Cortex of kidney (tissue), 1 donor: ENCODE results near the gene ATP10B.

Source experiments
- DNase-seq: peaks from one replicate; lab custom pipeline; 2025; lab: John Stamatoyannopoulos, UW

ATP10B gene

DNA sequence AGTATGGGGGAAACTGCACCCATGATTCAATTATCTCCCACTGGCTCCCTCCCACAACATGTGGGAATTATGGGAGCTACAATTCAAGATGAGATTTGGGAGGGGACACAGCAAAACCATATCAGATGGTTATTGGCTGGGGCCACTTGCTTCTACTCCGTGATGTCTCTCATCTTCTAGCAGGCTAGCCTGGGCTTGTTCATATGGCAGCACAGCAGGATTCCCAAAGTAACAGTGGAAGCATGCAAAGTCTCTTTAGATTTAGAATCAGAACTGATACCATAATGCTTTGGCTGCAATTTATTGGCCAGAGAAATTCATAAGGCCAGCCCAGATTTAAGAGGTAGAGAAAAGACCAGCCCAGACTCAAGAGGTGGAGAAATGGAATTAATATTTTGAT is 304.1 kb downstream of the ATP10B start:
- DNase-seq = no peak

DNA sequence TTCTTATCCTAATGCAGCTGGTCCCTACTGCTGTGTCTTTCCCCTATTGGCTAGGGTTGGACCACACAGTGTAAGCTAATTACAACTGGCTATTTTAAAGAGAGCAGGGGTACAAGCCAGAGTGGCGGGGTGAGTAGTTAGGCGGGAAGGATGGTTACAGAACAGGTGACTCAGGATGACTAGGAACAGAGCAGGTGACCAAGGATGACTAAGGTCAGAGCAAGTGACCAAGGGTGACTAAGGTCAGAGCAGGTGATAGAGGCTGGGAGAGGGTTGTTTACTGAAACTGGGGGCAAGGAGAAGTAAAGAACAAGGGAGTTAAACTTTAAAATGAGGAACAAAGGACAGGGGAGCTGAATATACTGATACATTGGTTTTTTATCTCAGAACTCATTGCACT is 304.9 kb downstream of the ATP10B start:
- DNase-seq = no peak

DNA sequence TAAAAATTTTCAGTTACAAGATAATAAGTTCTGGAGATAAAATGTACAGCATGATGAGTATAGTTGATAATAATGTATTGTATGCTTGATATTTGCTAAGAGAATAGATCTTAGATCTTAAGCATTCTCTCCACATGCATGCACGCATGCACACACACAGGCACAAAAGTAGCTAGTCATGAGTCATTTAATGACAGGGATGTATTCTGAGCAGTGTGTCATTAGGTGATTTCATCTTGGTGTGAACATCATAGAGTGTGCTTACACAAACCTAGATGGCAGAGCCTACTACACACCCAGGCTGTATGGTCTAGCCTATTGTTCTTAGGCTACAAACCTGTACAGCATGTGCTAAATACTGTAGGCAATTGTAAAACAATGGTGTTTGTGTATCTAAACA is 306.2 kb downstream of the ATP10B start:
- DNase-seq = no peak

DNA sequence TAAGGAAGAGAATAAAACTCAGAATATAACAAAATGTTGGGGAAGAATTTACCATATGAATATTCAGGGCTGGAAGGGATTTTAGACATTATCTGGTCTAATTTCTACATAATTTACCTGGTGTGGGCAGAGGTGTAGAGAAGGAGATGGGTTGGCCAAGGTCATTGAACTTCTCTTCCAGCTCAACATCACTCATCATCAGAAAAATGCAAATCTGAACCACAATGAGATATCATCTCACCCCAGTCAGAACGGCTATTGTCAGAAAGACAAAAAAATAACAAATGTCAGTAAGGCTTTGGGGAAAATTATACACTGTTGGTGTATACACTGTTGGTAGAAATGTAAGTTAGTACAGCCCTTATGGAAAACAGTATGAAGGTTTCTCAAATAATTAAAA is 308.6 kb downstream of the ATP10B start:
- DNase-seq = no peak

DNA sequence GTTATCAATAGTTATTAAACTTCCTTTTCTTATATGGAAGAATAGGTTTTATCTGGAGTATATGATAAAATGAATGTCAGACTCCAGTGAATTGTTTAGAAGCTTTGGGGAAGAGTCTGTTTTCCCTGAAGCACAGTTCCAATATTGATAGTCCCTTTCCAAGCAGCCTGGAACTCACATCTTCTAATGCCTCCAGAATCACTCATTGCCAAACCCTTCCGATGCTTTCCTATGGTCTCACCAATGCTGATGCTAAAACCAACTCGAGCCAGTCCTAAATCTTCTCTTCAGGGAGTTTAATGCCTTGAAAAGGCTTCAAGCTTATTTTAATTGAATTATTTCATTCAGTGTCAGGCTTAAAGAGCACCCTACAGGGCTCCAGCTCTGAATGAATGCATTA is 309.2 kb downstream of the ATP10B start:
- DNase-seq = no peak

DNA sequence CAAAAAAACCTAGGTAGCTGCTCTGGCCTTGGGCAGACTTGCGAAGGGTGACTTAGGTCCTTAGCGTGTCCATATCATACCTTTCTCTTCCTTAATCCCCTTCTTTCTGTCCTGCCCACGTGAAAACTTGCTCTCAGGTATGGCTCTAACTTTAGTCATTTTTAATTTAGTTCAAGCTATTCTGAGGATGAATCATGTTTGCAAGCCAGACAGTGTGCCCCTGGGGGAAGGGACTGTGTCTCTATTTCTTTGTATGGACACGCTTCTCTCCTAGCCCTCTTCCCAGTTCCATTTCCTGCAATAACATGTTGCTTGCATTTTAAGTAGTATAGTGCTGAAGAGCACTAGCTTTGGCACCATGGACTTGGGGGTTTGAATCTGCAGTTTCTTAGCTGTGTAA is 309.7 kb downstream of the ATP10B start:
- DNase-seq = no peak

DNA sequence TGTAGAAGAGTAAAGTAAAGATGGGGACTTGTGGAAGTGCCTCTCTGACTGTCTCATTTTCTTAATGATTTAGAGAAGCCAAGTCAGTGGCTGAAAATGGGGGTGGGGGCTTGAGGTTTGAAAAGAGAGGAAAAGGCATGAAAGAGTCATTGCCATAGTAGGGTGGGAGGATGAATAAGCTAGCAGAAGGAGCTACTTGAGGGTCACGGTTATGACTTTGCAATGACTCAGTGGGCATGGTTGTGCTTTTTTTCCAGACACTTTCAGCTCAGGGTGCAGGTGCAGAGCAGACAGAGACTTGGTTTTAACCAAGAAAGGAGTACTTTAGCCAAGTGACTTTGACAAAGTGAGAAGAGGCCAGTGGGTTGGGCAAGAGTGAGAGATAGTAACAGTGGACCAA is 312.6 kb downstream of the ATP10B start:
- no peak for DNase-seq

DNA sequence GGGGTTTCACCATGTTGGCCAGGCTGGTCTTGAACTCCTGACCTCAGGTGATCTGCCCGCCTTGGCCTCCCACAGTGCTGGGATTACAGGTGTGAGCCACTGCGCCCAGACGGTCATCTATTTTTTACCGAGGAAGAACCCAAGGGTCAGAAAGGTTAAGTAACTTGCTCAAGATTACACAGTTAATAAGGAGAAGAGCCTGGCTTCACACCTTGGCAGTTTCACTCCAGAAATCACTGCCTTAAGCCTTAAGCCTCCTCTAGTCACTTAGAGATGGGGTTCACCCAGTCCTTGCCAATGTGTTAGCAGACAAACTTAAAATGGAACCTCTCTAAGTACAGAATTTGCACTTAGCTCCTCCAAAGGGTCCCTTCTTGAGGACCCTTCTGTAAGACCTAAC is 314.1 kb downstream of the ATP10B start:
- no peak for DNase-seq

DNA sequence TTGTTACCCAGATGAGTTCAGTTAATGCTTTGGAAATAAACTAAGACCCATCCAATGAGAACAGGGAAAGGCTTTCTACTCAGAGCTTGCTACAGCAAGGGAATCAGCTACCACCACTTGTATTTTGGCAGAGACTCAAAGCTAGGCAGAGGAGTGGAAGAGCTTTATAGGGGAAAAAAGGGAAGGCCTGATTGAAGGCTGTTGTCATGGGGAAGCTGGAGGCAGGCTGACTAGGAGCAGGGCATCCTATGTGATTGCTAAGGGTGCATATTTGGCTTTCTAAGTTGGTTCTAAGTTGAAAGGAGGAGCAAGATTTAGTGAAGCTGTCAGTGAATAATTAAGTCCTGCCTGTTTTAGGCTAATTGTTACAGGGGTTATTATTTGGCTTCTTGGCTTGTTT is 314.9 kb downstream of the ATP10B start:
- no peak for DNase-seq

DNA sequence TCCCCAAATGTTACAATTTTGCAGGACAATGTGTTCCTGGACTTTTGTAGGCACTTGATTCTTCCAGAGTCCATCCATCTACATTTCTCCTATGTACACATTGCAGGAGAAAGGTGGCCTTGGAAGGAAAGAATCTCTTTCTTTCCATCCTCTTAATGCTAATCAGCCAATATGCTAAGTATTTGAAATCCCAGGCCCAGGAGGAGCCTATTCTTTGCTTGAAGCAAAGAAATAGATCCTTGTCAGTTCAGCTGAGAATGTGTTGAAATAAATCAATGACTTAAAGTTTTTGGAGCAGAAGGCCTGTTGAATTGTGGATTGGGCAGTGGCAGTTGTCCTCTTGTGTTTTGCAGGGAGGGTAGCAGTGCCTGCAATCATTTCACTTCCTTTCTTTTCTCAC is 317.1 kb downstream of the ATP10B start:
- DNase-seq = no peak

DNA sequence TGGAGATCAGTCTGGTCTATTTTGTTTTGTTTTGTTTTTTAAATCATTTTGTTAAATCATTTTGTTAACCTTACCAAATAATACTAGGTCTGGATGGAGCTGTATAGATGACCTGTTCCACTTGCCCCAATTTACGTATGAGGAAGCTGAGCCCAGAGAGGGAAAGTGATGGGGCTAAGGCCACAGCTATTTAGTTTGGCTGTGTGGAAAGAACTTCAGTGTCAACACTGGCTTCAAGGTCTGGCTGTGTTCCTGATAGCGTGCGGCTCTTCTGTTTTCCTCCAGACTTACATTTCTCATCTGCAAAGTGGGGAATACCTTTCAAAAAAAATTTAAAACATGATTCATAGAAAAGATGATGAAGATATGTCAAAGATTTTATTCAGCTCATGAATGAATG is 317.9 kb downstream of the ATP10B start:
- no peak for DNase-seq

DNA sequence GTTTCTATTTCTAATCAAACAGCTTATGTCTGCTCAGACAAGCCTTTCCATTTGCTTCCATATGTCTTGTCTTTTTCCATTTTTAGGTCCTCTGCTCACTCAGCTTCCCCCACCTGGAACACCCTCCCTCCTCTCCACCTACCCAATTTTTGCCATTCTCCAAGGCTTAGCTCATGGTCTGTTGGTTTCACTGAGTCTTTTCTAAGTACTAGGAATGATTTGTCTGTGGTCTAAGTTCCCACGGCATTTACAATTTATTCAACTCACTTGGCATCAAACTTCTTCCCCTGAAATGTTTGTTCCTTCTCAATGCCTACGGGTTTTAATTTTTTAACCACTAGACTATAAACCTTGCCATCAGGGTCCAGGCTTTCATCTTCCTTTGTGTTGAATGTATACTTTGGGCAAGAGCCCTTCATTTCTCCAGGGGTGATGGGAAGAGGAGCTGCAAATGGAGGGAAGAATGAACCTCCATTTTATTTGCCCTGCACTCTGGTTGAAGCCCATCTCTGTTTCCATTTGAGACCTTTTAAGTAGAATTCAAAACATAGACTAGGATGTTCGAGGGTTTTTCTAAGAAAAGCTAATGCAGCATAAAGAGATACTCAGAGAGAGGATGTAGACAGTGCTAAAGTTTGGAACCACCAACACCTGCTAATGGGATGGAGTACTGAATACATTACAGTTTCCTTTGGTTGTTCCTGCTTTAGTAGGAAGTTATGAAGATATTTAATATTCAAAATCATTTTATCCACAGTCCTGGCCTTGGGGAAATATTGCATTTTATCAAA is 326.3 kb downstream of the ATP10B start:
- DNase-seq = no peak

DNA sequence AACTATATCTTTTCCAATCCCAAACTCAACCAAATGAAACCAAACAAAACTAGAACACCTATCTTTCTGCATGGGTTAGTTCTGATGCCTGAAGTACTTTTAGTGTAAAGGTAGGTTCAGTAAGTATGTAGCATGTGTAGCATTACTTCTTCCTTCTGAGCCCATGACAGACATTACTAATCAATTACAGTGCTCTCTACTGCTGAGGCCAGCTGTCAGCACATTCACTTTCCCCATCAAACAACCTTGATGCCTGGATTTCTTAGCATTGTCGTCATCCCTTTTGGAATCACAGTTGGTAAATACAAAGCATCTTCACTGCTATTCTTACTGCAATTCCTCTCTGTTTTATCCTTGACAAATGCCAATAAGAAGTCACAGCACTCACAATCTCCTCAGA is 327.2 kb downstream of the ATP10B start:
- DNase-seq = no peak

DNA sequence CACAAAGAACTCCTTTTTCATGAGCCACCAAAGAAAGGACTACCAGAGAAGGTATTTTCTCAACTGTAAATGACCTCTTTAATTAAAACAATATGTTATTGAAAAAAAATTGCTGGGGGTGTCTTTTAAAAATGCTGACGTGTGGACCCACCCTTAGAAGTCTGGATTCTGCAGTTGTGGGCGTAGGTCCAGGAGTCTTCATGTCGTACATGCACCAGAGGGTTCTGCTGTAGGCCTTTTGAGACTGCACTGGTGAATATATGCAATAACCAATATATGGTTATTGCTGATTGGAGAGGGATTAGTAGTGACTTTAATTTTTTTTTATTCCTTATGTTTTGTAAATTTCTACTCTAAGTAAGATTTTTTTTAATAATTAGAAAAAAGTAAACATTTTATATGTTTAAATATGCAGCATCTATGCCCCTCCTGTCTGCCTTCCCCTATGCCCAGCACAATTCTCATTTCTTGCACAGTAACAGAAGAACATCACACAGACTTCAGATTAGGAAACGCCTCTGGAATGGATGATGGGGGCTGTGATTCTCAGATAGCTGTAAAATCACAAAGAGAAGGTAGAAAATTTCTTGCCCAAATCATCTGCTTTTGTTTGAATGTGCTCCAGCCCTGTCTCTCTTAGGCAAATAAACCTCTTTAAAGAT is 328.4 kb downstream of the ATP10B start:
- no peak for DNase-seq

DNA sequence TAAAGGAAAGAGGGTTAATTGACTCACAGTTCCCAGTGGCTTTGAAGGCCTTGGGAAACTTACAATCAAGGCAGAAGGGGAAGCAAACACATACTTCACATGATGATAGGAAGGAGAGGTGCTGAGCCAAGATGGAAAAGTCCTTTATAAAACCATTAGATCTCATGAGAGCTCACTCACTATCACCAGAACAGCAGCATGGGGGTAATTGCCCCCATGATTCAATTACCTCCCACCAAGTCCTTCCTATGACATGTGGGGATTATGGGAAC is 330.7 kb downstream of the ATP10B start:
- DNase-seq = no peak

DNA sequence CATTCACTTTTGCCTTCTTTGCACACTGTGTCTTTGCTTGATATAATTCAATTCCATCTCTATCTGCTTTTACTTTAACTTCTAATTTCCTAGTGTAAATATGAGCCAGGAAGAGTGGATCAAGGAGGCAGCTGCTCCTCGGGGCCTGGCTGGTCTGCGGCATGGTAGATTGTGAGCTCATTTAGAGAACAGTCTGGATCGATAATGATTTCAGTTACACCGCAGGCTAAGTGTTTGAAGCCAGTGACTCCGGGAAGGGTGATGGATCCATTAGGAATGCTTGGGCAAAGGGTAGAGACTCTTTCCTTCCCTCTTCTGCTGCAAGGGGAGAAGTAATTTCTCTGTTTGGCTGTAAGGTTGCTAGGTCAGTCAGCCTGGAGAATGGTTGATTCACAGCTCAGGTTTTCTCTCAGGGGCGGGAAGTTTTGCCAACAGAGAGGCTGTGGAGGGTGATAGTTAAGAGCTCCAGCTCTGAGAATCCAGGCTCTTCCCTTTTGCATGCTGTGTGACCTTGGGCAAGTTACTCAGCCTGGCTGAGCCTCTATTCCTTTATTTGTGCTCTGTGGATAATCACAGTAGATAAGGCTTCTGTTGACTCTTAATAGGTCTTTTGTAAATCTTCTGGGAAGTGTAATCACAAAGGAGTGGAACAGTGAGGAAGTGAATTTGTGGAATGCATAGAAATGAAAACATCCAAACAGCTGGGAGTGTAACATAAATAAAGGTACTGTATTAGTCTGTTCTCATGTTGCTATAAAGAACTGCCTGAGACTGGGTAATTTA is 331.2 kb downstream of the ATP10B start:
- no peak for DNase-seq

DNA sequence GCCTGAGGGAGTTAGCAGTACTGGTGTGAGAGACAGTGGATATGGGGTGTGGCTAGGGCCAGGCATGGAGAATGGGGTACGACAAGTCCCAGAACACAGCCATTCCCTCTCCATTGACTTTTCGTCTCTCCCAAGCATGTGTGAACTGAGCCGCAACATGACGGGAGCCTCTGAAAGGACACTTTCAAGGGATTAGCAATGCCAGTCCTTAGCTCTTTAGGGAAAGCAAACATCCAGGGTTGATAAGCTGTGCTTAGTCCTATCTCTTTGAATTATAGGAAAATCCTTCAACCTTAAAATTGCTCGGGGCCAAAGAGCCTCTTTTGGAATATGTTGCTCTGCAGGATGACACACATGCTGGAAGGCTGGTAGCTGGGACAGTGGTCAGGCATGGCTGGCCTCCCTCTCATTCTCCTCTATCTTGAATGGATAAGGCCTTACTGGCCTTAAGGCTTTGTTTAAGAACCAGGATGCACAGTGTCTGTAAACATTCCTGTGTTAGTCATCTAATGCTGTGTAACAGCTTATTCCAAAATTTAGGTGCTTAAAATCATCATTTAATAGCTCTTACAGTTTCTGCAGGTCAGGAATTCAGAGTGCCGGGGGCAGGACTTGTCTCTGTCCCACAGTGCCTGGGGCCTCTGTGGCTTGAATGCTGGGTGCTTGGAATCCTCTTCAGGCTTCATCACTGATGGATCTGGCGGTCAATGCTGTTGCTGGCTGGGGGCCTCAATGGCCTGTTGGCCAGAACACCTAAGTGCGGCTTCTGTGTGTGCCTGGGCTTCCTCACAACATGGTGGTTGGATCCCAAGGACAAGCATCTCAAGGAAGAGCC is 335.1 kb downstream of the ATP10B start:
- no peak for DNase-seq

DNA sequence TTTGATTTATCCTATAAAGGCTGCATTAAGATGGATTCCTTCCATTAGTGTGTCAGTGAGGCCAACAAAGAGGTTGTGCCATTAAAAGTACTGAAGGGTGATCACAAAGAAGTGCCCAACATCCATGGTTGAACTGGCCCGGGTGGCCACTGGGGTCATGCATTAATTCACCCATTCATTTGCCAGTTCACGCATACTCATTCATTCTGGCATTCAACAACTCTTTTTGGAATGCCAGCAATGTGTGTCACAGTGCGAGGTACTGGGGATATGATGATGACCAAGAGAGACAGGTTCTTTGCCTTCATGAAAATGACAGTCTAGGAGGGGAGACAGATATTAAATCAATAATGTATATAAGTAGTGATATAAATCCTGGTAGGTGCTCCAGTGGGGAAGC is 337.1 kb downstream of the ATP10B start:
- no peak for DNase-seq

DNA sequence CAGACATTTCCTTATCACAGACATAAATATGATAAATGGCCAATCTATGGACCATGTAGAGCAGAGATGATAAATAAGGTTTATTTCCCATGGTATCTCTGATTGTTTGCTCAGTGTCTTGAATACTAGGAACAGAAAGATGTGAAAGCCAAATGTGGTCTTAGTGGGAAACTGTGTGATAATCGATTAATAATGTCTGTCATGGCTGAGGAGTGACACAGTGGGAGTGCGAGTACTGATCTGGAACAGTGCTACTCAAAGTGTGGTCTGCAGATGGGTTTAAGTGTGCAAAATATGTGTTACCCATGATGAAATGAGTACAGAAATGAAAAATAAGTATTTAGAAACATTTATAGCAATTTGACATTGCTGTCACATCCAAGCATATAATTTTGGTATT is 337.8 kb downstream of the ATP10B start:
- DNase-seq = no peak

DNA sequence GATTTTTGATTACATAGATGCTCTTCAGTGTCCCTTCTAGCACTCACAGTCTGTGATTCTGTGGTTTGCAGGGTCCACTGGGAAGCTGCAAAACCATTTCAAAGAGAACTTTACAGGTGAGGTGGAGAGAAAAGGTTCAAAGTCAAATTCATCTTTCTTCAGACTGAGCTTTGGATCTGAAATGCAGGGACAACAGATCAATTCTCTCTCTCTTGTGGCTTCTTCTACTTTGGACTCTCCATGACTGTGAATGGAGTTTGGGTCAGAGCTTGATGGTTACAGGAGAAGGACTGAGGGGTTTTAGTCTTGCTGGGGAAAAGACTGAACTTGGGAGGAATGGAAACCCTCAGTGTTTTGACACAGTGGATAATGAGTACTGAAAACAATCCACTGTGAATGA is 338.5 kb downstream of the ATP10B start:
- DNase-seq = no peak
